ENCODE results near the gene CLEC16A. TPM values are rescaled to one million over a fixed set of nuclear protein-coding genes. Genes with fewer than 3 reads are reported as not detected.

CLEC16A gene
- total and polyA plus RNA-seq, 3 experiments from 2014 or later, result 18.6 to 38.2 (median 38.1) TPM

GRCh38 chr16:10981697-10982216, 37.4 kb downstream of the CLEC16A start:
- ChIA-PET CTCF (interaction anchor here (1.3 to 2.1 kb wide), 2 partner anchors 18 to 273 kb away, joined by 3 to 10 read pairs; no protein-coding TSS in a partner anchor), POLR2A (no interaction called here)
- Mint-ChIP-seq H3K27me3 (no peaks in the 10 kb centered on the region), H3K27ac (no peak overlapping the region), H3K36me3 (peaks cover 0 to 76% (median 26%) of the 10 kb centered on the region in 3 donors), H3K4me1 (peaks cover 0 to 6% (median 6%) of the 10 kb centered on the region in 3 donors), H3K4me3 (no peak overlapping the region), H3K9me3 (no peaks in the 10 kb centered on the region)
- Histone ChIP-seq H3K4me1 (ENCODE audit: insufficient read depth, low read length) (no peaks in the 10 kb centered on the region), H3K36me3 (ENCODE audit: insufficient read depth, low read length) (peaks cover 6% of the 10 kb centered on the region), H3K9me3 (ENCODE audit: low read length) (no peaks in the 10 kb centered on the region), H3K4me3 (ENCODE audit: low read length) (no peak overlapping the region), H3K27ac (ENCODE audit: low read depth, low read length) (no peak overlapping the region), H3K27me3 (ENCODE audit: insufficient read depth, low read length, poor library complexity, severe bottlenecking) (no peaks in the 10 kb centered on the region)
- DNase-seq, result no peak

GRCh38 chr16:10982465-10983150, 38.2 kb downstream of the CLEC16A start:
- Mint-ChIP-seq H3K9me3 (no peaks in the 10 kb centered on the region), H3K4me3 (no peak overlapping the region), H3K36me3 (peaks cover 0 to 68% (median 23%) of the 10 kb centered on the region in 3 donors), H3K27ac (peak overlapping the region in 1 of 8 donors; percentile 20), H3K4me1 (peaks cover 7 to 14% (median 13%) of the 10 kb centered on the region in 3 donors), H3K27me3 (no peaks in the 10 kb centered on the region)
- no peak for DNase-seq
- no peaks in the 10 kb centered on the region for H3K9me3 ChIP-seq (ENCODE audit: low read length)
- peaks cover 6% of the 10 kb centered on the region for H3K36me3 ChIP-seq (ENCODE audit: insufficient read depth, low read length)
- H3K4me1 ChIP-seq (ENCODE audit: insufficient read depth, low read length), result peaks cover 8% of the 10 kb centered on the region
- POLR2A ChIA-PET, result no interaction called here
- H3K27ac ChIP-seq (ENCODE audit: low read depth, low read length), result no peak overlapping the region
- H3K27me3 ChIP-seq (ENCODE audit: insufficient read depth, low read length, poor library complexity, severe bottlenecking), result no peaks in the 10 kb centered on the region
- CTCF ChIA-PET, result interaction anchor here (1.3 to 2.1 kb wide), 4 partner anchors 19 to 272 kb away, joined by 3 to 10 read pairs (median 4); no protein-coding TSS in a partner anchor
- H3K4me3 ChIP-seq (ENCODE audit: low read length), result no peak overlapping the region

- no peak overlapping the region for H3K4me3 Mint-ChIP-seq
- no peak for DNase-seq
- ChIA-PET CTCF (interaction anchor here (1.3 to 2.1 kb wide), 3 partner anchors 19 to 67 kb away, joined by 3 to 10 read pairs (median 4); no protein-coding TSS in a partner anchor), POLR2A (no interaction called here)
- Histone ChIP-seq H3K27ac (ENCODE audit: low read depth, low read length) (no peak overlapping the region), H3K4me1 (ENCODE audit: insufficient read depth, low read length) (peaks cover 13% of the 10 kb centered on the region), H3K4me3 (ENCODE audit: low read length) (no peak overlapping the region), H3K9me3 (ENCODE audit: low read length) (no peaks in the 10 kb centered on the region), H3K27me3 (ENCODE audit: insufficient read depth, low read length, poor library complexity, severe bottlenecking) (no peaks in the 10 kb centered on the region), H3K36me3 (ENCODE audit: insufficient read depth, low read length) (peaks cover under 1% of the 10 kb centered on the region)
- peak overlapping the region in 1 of 8 donors; percentile 20 for H3K27ac Mint-ChIP-seq
- H3K4me1 Mint-ChIP-seq, result peaks cover 13 to 20% (median 18%) of the 10 kb centered on the region in 3 donors
- H3K27me3 Mint-ChIP-seq, result no peaks in the 10 kb centered on the region
- no peaks in the 10 kb centered on the region for H3K9me3 Mint-ChIP-seq
- H3K36me3 Mint-ChIP-seq, result peaks cover 0 to 63% (median 20%) of the 10 kb centered on the region in 3 donors
Measured at GRCh38 chr16:10983159-10983558, 38.8 kb downstream of the CLEC16A start.

- peaks cover 23 to 33% (median 28%) of the 10 kb centered on the region in 3 donors for H3K4me1 Mint-ChIP-seq
Measured at GRCh38 chr16:10984509-10984908, 40.1 kb downstream of the CLEC16A start.

GRCh38 chr16:10987361-10988163, 43.2 kb downstream of the CLEC16A start:
- peak overlapping the region; percentile 12 for H3K4me3 ChIP-seq (ENCODE audit: low read length)
- H3K4me1 Mint-ChIP-seq, result peaks cover 26 to 36% (median 32%) of the 10 kb centered on the region in 3 donors
- ChIA-PET POLR2A (no interaction called here), CTCF (no interaction called here)
- H3K4me1 ChIP-seq (ENCODE audit: insufficient read depth, low read length), result peaks cover 28% of the 10 kb centered on the region
- H3K9me3 ChIP-seq (ENCODE audit: low read length), result no peaks in the 10 kb centered on the region
- H3K27ac Mint-ChIP-seq, result peak overlapping the region in 7 of 8 donors; percentile 0 to 63 (median 12)
- peaks cover 12 to 56% (median 19%) of the 10 kb centered on the region in 3 donors for H3K36me3 Mint-ChIP-seq
- no peaks in the 10 kb centered on the region for H3K27me3 ChIP-seq (ENCODE audit: insufficient read depth, low read length, poor library complexity, severe bottlenecking)
- no peaks in the 10 kb centered on the region for H3K9me3 Mint-ChIP-seq
- no peak overlapping the region for H3K27ac ChIP-seq (ENCODE audit: low read depth, low read length)
- no peaks in the 10 kb centered on the region for H3K27me3 Mint-ChIP-seq
- no peak for DNase-seq
- H3K4me3 Mint-ChIP-seq, result peak overlapping the region in 6 of 7 donors; percentile 50 to 75 (median 58)
- no peaks in the 10 kb centered on the region for H3K36me3 ChIP-seq (ENCODE audit: insufficient read depth, low read length)

More at GRCh38 chr16:10984509-10984908, 40.1 kb downstream of the CLEC16A start:
- H3K9me3 ChIP-seq (ENCODE audit: low read length), result no peaks in the 10 kb centered on the region
- no peak overlapping the region for H3K4me3 ChIP-seq (ENCODE audit: low read length)
- no peaks in the 10 kb centered on the region for H3K9me3 Mint-ChIP-seq
- no peak overlapping the region for H3K27ac ChIP-seq (ENCODE audit: low read depth, low read length)
- H3K36me3 ChIP-seq (ENCODE audit: insufficient read depth, low read length), result no peaks in the 10 kb centered on the region
- H3K4me3 Mint-ChIP-seq, result no peak overlapping the region
- ChIA-PET CTCF (interaction anchor here (1.3 to 1.6 kb wide), 2 partner anchors 13 to 20 kb away, joined by 3 to 4 read pairs; no protein-coding TSS in a partner anchor), POLR2A (no interaction called here)
- H3K36me3 Mint-ChIP-seq, result peaks cover 0 to 58% (median 15%) of the 10 kb centered on the region in 3 donors
- H3K4me1 ChIP-seq (ENCODE audit: insufficient read depth, low read length), result peaks cover 27% of the 10 kb centered on the region
- H3K27me3 ChIP-seq (ENCODE audit: insufficient read depth, low read length, poor library complexity, severe bottlenecking), result no peaks in the 10 kb centered on the region
- no peaks in the 10 kb centered on the region for H3K27me3 Mint-ChIP-seq
- no peak for DNase-seq
- H3K27ac Mint-ChIP-seq, result peak overlapping the region in 1 of 8 donors; percentile 37

GRCh38 chr16:10988164-10988803, 43.9 kb downstream of the CLEC16A start:
- H3K27me3 Mint-ChIP-seq, result no peaks in the 10 kb centered on the region
- CTCF ChIA-PET, result no interaction called here
- peaks cover 28% of the 10 kb centered on the region for H3K4me1 ChIP-seq (ENCODE audit: insufficient read depth, low read length)
- H3K36me3 Mint-ChIP-seq, result peaks cover 16 to 56% (median 20%) of the 10 kb centered on the region in 3 donors
- no peaks in the 10 kb centered on the region for H3K36me3 ChIP-seq (ENCODE audit: insufficient read depth, low read length)
- H3K27ac ChIP-seq (ENCODE audit: low read depth, low read length), result no peak overlapping the region
- H3K9me3 ChIP-seq (ENCODE audit: low read length), result no peaks in the 10 kb centered on the region
- H3K27ac Mint-ChIP-seq, result peak overlapping the region in 6 of 8 donors; percentile 1 to 64 (median 30)
- H3K4me1 Mint-ChIP-seq, result peaks cover 29 to 40% (median 29%) of the 10 kb centered on the region in 3 donors
- no peaks in the 10 kb centered on the region for H3K27me3 ChIP-seq (ENCODE audit: insufficient read depth, low read length, poor library complexity, severe bottlenecking)
- no peak for DNase-seq
- no peaks in the 10 kb centered on the region for H3K9me3 Mint-ChIP-seq
- POLR2A ChIA-PET, result no interaction called here
- peak overlapping the region in 5 of 7 donors; percentile 50 to 75 (median 58) for H3K4me3 Mint-ChIP-seq
- H3K4me3 ChIP-seq (ENCODE audit: low read length), result peak overlapping the region; percentile 12

GRCh38 chr16:10988879-10989278, 44.5 kb downstream of the CLEC16A start:
- H3K27ac Mint-ChIP-seq, result peak overlapping the region in 4 of 8 donors; percentile 1 to 75 (median 30)
- Histone ChIP-seq H3K4me3 (ENCODE audit: low read length) (no peak overlapping the region), H3K36me3 (ENCODE audit: insufficient read depth, low read length) (no peaks in the 10 kb centered on the region), H3K4me1 (ENCODE audit: insufficient read depth, low read length) (peaks cover 28% of the 10 kb centered on the region), H3K27ac (ENCODE audit: low read depth, low read length) (no peak overlapping the region), H3K27me3 (ENCODE audit: insufficient read depth, low read length, poor library complexity, severe bottlenecking) (no peaks in the 10 kb centered on the region), H3K9me3 (ENCODE audit: low read length) (no peaks in the 10 kb centered on the region)
- no peak for DNase-seq
- peak overlapping the region in 2 of 7 donors; percentile 30 to 58 for H3K4me3 Mint-ChIP-seq
- CTCF ChIA-PET, result no interaction called here
- POLR2A ChIA-PET, result no interaction called here
- H3K4me1 Mint-ChIP-seq, result peaks cover 29 to 40% (median 29%) of the 10 kb centered on the region in 3 donors
- H3K27me3 Mint-ChIP-seq, result no peaks in the 10 kb centered on the region
- no peaks in the 10 kb centered on the region for H3K9me3 Mint-ChIP-seq
- peaks cover 20 to 57% (median 20%) of the 10 kb centered on the region in 3 donors for H3K36me3 Mint-ChIP-seq
